H1 (cell line): ENCODE data around the gene STX4. TPM values are rescaled to one million over a fixed set of nuclear protein-coding genes. Genes with fewer than 3 reads are reported as not detected.

Experiments used
- CHD7 ChIP-seq: fragments of 300-600 bp; sonication (generic); IDR thresholded peaks from 2 replicates; pipeline ENCODE4 v1.7.1; 2012; ENCODE audit warnings: low read length, moderate library complexity, mild to moderate bottlenecking, inconsistent platforms; ENCODE audit not compliant: insufficient replicate concordance
- polyA plus RNA-seq, 7 experiments: library from polyadenylated mRNA; depleted of rRNA in 3 of 7; stranded (reverse) in 5 of 7; unstranded in 2 of 7; fragments of >200 nt in 5 of 7; fragments of 200-250 nt in 2 of 7; gene quantifications; 1 replicate in 5 of 7; 2 replicates in 1 of 7; 4 replicates in 1 of 7; pipeline versions ENCODE4 v1.2.1 to v1.2.3, GENCODE V29; 2011 to 2013; ENCODE audit warnings: missing spikeins in 2 of 7, mixed read lengths in 2 of 7
- total RNA-seq: library from RNA; stranded (reverse); fragmentation: NEBNext Ultra II Directional; extraction: Animal tissue kit (Norgen Biotek cat#: 25700); gene quantifications from 2 replicates; pipeline ENCODE4 v1.2.1, GENCODE V29; 2021

The STX4 gene
- total and polyA plus RNA-seq, 2 of the 8 experiments (the other 6 are each of a cell fraction or from before 2014, with no cell fraction given), result 25.8 to 32.3 TPM

- no peak for TF ChIP-seq CHD7
Observed at GRCh38 chr16:31082368-31083045, 49.1 kb downstream of the STX4 start (continued).
